ENCODE data around the gene WWP2. TPM values are rescaled to one million over a fixed set of nuclear protein-coding genes. Genes with fewer than 3 reads are reported as not detected.

Gene WWP2
- total RNA-seq, 2 experiments from 2014 or later: 30.3 to 43.4 TPM

DNA sequence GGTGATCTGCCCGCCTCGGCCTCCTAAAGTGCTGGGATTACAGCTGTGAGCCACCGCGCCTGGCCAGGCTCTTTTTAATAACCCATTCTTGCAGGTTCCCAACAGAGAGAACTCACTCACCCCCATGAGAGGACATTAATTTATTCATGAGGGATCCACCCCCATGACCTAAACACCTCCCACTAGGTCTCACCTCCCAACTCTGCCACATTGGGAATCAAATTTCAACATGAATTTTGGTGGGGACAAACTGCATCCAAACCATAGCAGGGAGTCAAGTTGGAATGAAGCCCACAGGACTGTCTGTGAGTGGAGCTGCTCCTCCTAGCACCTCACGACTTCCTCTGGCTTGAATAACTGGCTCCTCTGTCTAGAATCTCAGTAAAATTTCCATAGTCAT is 85.5 kb downstream of the WWP2 start:
- H4K20me1 ChIP-seq (ENCODE audit: insufficient read depth, low read length): no peaks in the 10 kb centered on the region
- H3K4me2 ChIP-seq (ENCODE audit: low read length): no peak overlapping the region
- no TSS peak for BruUV-seq (replicated peaks)
- intact Hi-C loops (cut with micrococcal nuclease; ENCODE audit: unreplicated experiment): no loop called here
- peaks cover 18% of the 10 kb centered on the region for H3K36me3 ChIP-seq (ENCODE audit: insufficient read depth, low read length)
- POLR2A ChIA-PET: interaction anchor here (1.2 kb wide), 1 partner anchor 18 kb away, joined by 4 read pairs; no protein-coding TSS in a partner anchor
- H3K79me2 ChIP-seq (ENCODE audit: insufficient read depth, low read depth, low read length): no peaks in the 10 kb centered on the region
- no peaks in the 10 kb centered on the region for H3K9me3 ChIP-seq (ENCODE audit: low read length)
- no peak overlapping the region for H2AFZ ChIP-seq (ENCODE audit: low read length)
- no peak overlapping the region for H3K27ac ChIP-seq (ENCODE audit: low read depth, low read length, poor library complexity, severe bottlenecking)
- no peak for DNase-seq (ENCODE audit: low spot score)
- H3K9me2 ChIP-seq (ENCODE audit: insufficient read depth, low read length): no peaks in the 10 kb centered on the region
- CTCF ChIA-PET (ENCODE audit: unreplicated experiment): no interaction called here
- no peaks in the 10 kb centered on the region for H3K4me1 ChIP-seq (ENCODE audit: insufficient read depth, low read length, poor library complexity, severe bottlenecking)
- TF ChIP-seq, protein P1, sequence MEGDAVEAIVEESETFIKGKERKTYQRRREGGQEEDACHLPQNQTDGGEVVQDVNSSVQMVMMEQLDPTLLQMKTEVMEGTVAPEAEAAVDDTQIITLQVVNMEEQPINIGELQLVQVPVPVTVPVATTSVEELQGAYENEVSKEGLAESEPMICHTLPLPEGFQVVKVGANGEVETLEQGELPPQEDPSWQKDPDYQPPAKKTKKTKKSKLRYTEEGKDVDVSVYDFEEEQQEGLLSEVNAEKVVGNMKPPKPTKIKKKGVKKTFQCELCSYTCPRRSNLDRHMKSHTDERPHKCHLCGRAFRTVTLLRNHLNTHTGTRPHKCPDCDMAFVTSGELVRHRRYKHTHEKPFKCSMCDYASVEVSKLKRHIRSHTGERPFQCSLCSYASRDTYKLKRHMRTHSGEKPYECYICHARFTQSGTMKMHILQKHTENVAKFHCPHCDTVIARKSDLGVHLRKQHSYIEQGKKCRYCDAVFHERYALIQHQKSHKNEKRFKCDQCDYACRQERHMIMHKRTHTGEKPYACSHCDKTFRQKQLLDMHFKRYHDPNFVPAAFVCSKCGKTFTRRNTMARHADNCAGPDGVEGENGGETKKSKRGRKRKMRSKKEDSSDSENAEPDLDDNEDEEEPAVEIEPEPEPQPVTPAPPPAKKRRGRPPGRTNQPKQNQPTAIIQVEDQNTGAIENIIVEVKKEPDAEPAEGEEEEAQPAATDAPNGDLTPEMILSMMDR (conservative IDR thresholded peaks at IDR 0.05; ENCODE audit: low read length): no peak
- TF ChIP-seq EZH2phosphoT487 (IDR thresholded peaks at IDR 0.05; ENCODE audit: borderline replicate concordance, low read depth, low read length): no peak
- H3K4me3 ChIP-seq (ENCODE audit: low read depth, low read length, poor library complexity, severe bottlenecking): no peak overlapping the region

- intact Hi-C loops (cut with micrococcal nuclease; ENCODE audit: unreplicated experiment): no loop called here
- Histone ChIP-seq H3K9me2 (ENCODE audit: insufficient read depth, low read length) (no peaks in the 10 kb centered on the region), H3K79me2 (ENCODE audit: insufficient read depth, low read depth, low read length) (no peaks in the 10 kb centered on the region), H3K4me2 (ENCODE audit: low read length) (no peak overlapping the region), H4K20me1 (ENCODE audit: insufficient read depth, low read length) (no peaks in the 10 kb centered on the region), H3K36me3 (ENCODE audit: insufficient read depth, low read length) (peaks cover 21% of the 10 kb centered on the region), H2AFZ (ENCODE audit: low read length) (no peak overlapping the region), H3K9me3 (ENCODE audit: low read length) (no peaks in the 10 kb centered on the region), H3K4me3 (ENCODE audit: low read depth, low read length, poor library complexity, severe bottlenecking) (no peak overlapping the region), H3K27ac (ENCODE audit: low read depth, low read length, poor library complexity, severe bottlenecking) (no peak overlapping the region), H3K4me1 (ENCODE audit: insufficient read depth, low read length, poor library complexity, severe bottlenecking) (no peaks in the 10 kb centered on the region)
- BruUV-seq (replicated peaks): TSS peak; percentile 29
- TF ChIP-seq EZH2phosphoT487 (IDR thresholded peaks at IDR 0.05; ENCODE audit: borderline replicate concordance, low read depth, low read length): no peak
- TF ChIP-seq, protein P1 (conservative IDR thresholded peaks at IDR 0.05; ENCODE audit: low read length): no peak
- ChIA-PET CTCF (ENCODE audit: unreplicated experiment) (interaction anchor here (0.5 kb wide), 1 partner anchor 353 kb away, joined by 3 read pairs; no protein-coding TSS in a partner anchor), POLR2A (interaction anchor here (0.6 to 1.2 kb wide), 4 partner anchors 16 to 39 kb away, joined by 3 to 6 read pairs (median 4); no protein-coding TSS in a partner anchor)
- no peak for DNase-seq (ENCODE audit: low spot score)
Observed at GRCh38 chr16:69848637-69849545, 86.8 kb downstream of the WWP2 start.

Measured in OCI-LY7 (cell line).